ENCODE measurements around the gene MYZAP. TPM values are rescaled to one million over a fixed set of nuclear protein-coding genes. Genes with fewer than 3 reads are reported as not detected.
A peak's percentile ranks its signal among the peaks of the same experiment; 100 is the strongest.

Gene MYZAP
- total and polyA plus RNA-seq, 2 of the 4 experiments (the other 2 are of a cell fraction), result not detected

DNA sequence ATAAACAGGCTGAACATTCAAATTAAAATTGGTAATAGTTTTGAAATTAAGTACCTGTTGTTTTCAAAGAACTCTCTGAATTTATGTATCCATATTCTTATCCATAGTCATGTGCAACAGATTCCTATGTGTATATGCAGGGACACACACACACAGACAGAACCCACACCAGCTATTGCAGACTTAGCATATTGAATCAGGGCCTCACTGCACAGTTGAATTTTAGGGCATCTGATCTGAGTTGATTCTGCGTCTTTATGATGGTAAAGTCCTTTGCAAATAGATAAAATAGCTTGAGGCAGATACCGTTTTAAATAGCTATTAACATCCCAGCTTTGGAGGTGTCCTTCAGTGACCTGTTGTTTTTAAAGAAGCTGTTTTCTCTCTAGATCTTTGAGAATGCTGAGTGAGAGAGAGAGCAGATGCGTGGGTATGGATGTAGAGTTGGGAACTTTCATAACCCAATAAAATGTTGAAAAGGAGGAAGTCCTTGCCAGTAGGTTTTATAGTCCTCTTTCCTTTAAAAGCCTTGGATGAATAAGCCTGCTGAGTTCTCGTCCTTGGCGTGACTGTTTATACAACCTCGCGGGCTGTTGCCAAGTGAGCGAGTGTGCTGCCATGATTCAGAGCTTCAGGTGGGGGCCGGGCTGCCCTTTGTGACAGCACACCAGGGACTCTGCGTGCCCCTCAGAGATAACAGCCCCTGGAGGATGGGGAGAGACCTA lies 18.3 kb downstream of the MYZAP start:
- Histone ChIP-seq H3K4me1 (ENCODE audit: control insufficient read depth, insufficient read depth, low read length) (no peaks in the 10 kb centered on the region), H2BK120ac (ENCODE audit: low read depth, low read length) (no peak overlapping the region), H3K18ac (ENCODE audit: low read depth, low read length) (no peak overlapping the region), H2BK20ac (ENCODE audit: low read depth, low read length) (no peak overlapping the region), H3K23ac (ENCODE audit: low read depth, low read length) (no peak overlapping the region), H3K79me1 (ENCODE audit: low read depth in 1 of 2, low read length in 2 of 2) (no peaks in the 10 kb centered on the region), H3K9me1 (ENCODE audit: insufficient read depth, low read length) (no peaks in the 10 kb centered on the region), H2AK9ac (replicated peaks; ENCODE audit: low read depth, low read length, poor library complexity) (no peak overlapping the region), H3K56ac (ENCODE audit: extremely low read depth, insufficient read depth, low read length) (no peak overlapping the region), H2AFZ (replicated peaks; ENCODE audit: low read length, poor library complexity) (no peak overlapping the region), H2AK5ac (ENCODE audit: low read depth, low read length) (no peak overlapping the region), H2BK5ac (ENCODE audit: low read depth, low read length, poor library complexity, severe bottlenecking) (no peak overlapping the region), H4K91ac (ENCODE audit: insufficient read depth, low read depth, low read length) (no peak overlapping the region), H3K36me3 (ENCODE audit: control insufficient read depth, insufficient read depth, low read length) (no peaks in the 10 kb centered on the region), H3K9me3 (ENCODE audit: control insufficient read depth, insufficient read depth, low read length) (no peaks in the 10 kb centered on the region), H2BK15ac (ENCODE audit: low read depth, low read length) (no peak overlapping the region), H3K4me2 (ENCODE audit: low read depth, low read length) (no peak overlapping the region), H3K9ac (ENCODE audit: low read depth, low read length) (no peak overlapping the region), H3K27ac (ENCODE audit: insufficient read depth, low read length) (no peak overlapping the region), H3K14ac (replicated peaks; ENCODE audit: low read depth, low read length) (no peak overlapping the region), H4K20me1 (ENCODE audit: insufficient read depth, low read length) (no peaks in the 10 kb centered on the region), H3K4me3 (ENCODE audit: insufficient read depth, low read depth, low read length) (no peak overlapping the region), H4K8ac (ENCODE audit: low read depth in 2 of 2, low read length in 2 of 2) (no peak overlapping the region), H4K5ac (ENCODE audit: low read depth, low read length) (no peak overlapping the region), H3K4ac (ENCODE audit: low read depth, low read length) (no peak overlapping the region), H3K27me3 (ENCODE audit: control insufficient read depth, insufficient read depth, low read length) (peaks cover 4% of the 10 kb centered on the region)
- CTCF ChIA-PET, result interaction anchor here (0.5 kb wide), 1 partner anchor 15 kb away, joined by 3 read pairs; no protein-coding TSS in a partner anchor
- WGBS, 2 experiments (ENCODE audit: extremely low coverage in 2 of 2, insufficient read length in 1 of 2), result no CpG with 5 or more reads among the region's 10 CpGs
- no TSS peak for BruUV-seq (replicated peaks)
- POLR2A ChIA-PET (ENCODE audit: unreplicated experiment), result no interaction called here
- intact Hi-C loops (cut with micrococcal nuclease) (no loop called here), in situ Hi-C loops (cut with MboI; ENCODE audit: low sequenced_read_pairs) (no loop called here), dilution Hi-C loops (cut with HindIII; ENCODE audit: low sequenced_read_pairs, unreplicated experiment) (no loop called here)
- ATAC-seq (ENCODE audit: low read depth) (peak; percentile 40; the same call in 1 of the 2 replicates), DNase-seq (peak; percentile 50)
- TF ChIP-seq, protein P1, sequence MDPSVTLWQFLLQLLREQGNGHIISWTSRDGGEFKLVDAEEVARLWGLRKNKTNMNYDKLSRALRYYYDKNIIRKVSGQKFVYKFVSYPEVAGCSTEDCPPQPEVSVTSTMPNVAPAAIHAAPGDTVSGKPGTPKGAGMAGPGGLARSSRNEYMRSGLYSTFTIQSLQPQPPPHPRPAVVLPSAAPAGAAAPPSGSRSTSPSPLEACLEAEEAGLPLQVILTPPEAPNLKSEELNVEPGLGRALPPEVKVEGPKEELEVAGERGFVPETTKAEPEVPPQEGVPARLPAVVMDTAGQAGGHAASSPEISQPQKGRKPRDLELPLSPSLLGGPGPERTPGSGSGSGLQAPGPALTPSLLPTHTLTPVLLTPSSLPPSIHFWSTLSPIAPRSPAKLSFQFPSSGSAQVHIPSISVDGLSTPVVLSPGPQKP (IDR thresholded peaks at IDR 0.05; ENCODE audit: borderline replicate concordance, low read depth, low read length), result no peak
- TF ChIP-seq MAFK (IDR thresholded peaks at IDR 0.05; ENCODE audit: low read depth, low read length) (no peak), BHLHE40 (IDR thresholded peaks at IDR 0.05; ENCODE audit: low read depth, low read length) (no peak), FOS (IDR thresholded peaks at IDR 0.05; ENCODE audit: low read depth, low read length) (no peak), RFX5 (IDR thresholded peaks at IDR 0.05; ENCODE audit: low read depth, low read length) (no peak), CHD1 (IDR thresholded peaks at IDR 0.05; ENCODE audit: low read depth, low read length) (no peak), CEBPB (IDR thresholded peaks at IDR 0.05; ENCODE audit: low read depth, low read length) (no peak), POLR2A (IDR thresholded peaks at IDR 0.05; ENCODE audit: low read depth, low read length) (no peak), MAZ (IDR thresholded peaks at IDR 0.05; ENCODE audit: borderline replicate concordance, low read depth, low read length) (no peak), RCOR1 (IDR thresholded peaks at IDR 0.05; ENCODE audit: insufficient replicate concordance, low read length) (no peak), NFE2L2 (IDR thresholded peaks at IDR 0.05; ENCODE audit: low read depth, low read length) (no peak), SMC3 (IDR thresholded peaks at IDR 0.05; ENCODE audit: low read depth, low read length) (no peak), MXI1 (IDR thresholded peaks at IDR 0.05; ENCODE audit: borderline replicate concordance, low read depth, low read length) (no peak), RAD21 (IDR thresholded peaks at IDR 0.05; ENCODE audit: low read length) (no peak)
- TF ChIP-seq, protein P2, sequence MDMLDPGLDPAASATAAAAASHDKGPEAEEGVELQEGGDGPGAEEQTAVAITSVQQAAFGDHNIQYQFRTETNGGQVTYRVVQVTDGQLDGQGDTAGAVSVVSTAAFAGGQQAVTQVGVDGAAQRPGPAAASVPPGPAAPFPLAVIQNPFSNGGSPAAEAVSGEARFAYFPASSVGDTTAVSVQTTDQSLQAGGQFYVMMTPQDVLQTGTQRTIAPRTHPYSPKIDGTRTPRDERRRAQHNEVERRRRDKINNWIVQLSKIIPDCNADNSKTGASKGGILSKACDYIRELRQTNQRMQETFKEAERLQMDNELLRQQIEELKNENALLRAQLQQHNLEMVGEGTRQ (IDR thresholded peaks at IDR 0.05; ENCODE audit: low read depth, low read length), result no peak
- TF ChIP-seq, protein P3, sequence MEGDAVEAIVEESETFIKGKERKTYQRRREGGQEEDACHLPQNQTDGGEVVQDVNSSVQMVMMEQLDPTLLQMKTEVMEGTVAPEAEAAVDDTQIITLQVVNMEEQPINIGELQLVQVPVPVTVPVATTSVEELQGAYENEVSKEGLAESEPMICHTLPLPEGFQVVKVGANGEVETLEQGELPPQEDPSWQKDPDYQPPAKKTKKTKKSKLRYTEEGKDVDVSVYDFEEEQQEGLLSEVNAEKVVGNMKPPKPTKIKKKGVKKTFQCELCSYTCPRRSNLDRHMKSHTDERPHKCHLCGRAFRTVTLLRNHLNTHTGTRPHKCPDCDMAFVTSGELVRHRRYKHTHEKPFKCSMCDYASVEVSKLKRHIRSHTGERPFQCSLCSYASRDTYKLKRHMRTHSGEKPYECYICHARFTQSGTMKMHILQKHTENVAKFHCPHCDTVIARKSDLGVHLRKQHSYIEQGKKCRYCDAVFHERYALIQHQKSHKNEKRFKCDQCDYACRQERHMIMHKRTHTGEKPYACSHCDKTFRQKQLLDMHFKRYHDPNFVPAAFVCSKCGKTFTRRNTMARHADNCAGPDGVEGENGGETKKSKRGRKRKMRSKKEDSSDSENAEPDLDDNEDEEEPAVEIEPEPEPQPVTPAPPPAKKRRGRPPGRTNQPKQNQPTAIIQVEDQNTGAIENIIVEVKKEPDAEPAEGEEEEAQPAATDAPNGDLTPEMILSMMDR (conservative IDR thresholded peaks at IDR 0.05; ENCODE audit: low read depth, low read length), result no peak
